GM19438 (cell line): Measurements from ENCODE around the gene ODC1.

Source experiments
- ATAC-seq: cut with Tn5 transposase; IDR thresholded peaks from one replicate; pipeline ENCODE4 v1.9.1; 2021; ENCODE audit warnings: low read depth; ENCODE audit not compliant: unreplicated experiment

ODC1 gene

GRCh38 chr2:10436583-10437110, 11.5 kb downstream of the ODC1 start:
- no peak for ATAC-seq

GRCh38 chr2:10435820-10436204, 12.3 kb downstream of the ODC1 start:
- ATAC-seq, result no peak

DNA sequence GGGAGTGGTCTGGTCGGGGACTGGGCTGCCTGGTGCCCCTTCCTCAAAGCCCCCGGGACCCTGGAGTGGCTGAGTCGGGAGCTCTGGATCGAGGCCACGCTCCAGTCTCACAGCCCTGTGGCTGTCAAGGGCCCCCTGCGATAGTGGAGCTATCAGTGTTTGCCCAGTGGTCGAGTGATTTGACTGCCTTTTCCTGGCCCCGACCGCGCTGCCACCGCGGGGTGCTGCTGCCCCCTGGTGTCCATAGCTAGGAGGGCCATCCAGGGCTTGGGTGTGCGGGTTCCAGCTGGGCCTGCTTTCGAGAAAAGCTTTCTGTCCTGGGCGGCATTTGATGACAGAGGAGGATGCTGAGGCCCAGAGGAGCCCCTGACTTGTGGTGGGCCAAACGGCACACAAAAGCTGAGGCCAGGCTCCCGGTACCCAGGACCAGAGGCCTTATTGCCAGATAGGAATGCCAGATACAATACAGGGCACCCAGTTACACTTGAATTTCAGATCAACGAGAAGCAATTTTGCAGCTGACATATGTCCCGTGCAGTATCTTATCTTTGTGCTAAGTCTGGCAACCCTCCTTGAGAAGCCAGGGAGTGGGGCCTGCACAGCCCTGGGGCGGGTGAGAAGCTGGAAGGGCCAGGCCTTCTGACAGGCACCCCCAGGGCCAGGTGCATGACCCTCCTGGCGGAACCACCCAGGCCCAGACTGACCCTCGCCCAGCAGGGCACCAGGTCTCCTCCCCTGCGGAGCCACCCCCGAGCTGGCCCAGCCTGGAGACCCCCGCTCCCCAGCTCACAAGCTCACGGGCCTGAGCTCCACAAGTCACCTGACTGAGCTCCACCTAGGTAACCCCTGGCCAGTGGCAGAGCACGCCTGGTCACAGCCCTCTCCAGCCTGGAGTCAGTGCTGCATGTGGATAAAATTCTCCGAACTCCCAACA, 13.0 kb downstream of the ODC1 start:
- ATAC-seq, result peak; percentile 64

DNA sequence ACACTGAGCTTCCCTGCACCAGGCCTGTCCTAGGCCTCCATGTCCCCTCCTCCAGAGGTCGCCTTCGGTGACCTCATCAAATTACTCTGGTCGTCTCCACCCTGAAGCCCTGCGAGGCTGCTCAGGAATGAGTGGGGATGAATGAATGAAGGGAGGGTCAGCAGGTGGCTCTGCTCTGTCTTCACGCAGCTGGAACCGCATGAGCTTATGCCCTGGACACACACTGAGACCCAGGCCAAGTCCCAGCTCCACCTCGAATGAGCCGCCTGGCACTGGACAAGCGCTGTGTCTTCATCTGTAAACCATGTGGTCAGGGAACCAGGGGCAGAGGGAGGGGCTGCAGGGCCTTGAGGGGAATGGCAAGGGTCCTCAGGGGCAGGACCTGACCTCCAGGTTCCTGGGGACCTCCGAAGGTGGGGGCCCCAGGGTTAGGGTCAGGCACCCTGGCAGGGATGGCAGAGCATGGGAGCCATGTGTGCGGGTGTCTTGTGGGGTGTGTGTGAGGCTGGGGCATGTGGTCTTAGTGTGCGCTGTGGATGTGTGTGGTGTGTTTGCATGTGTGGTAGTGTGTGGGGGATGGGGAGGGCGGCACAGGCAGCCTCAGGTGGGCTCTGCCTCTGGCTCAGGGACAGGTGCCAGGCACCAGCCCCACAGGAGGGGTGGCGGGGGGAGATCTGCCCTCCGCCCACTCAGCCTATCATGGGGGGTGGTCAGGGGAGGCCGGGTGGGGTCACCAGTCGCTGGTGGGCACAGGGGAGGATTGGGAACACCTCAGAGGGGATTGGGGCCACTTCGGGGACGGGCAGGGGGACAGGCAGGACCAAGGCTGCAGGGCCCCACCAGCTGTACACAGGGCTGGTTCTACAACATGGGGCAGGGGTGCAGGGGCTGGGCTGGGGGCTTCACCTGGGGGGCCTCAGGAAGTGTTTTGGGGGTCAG, 13.9 kb downstream of the ODC1 start:
- ATAC-seq, result no peak

- no peak for ATAC-seq
Measured at GRCh38 chr2:10433264-10433946, 14.7 kb downstream of the ODC1 start.

DNA sequence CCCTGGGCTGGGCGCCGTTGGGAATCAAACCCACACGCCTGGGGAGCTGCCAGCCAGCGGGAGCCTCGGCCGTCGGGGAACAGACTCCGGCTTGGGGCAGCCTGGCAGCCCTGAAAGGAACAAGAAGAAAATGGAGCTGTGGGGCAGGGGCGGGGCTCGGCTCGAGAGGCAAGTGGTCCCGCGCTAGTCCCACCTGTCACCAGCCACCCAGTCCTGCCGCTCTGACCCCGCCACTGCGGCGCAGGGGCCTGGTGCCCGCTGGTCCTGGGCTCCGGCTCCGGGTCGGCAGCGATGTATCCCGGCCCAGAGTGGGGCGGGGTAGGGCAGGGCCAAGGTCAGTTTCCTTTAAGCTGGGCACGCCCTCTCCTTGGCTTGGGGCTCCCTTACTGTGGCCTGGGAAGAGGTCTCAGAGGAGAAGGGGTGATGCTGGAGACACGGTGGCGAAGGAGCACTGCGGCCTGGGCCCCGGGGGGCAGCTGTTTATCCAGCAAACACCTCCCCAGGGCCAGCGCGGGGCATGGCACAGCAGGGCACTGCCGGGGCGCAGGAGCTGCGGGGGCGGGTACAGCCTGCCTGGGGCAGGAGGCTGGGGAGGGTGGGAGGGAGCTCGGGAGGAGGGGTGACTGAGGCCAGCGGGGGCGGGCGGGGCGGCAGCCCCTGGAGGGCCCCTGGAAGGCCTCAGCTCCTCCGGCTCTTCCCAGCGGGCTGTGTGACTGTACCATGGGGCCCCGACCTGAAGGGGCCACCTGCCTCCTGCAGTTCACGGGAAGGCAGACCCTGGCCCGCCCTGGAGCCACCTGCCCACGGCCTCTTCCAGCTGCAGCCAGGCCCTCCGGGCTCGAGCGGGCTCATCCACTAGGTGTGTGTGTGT, 15.6 kb downstream of the ODC1 start:
- peak; percentile 62 for ATAC-seq

GRCh38 chr2:10431797-10432196, 16.3 kb downstream of the ODC1 start:
- ATAC-seq, result no peak

- no peak for ATAC-seq
Measured at GRCh38 chr2:10430886-10431622, 17.1 kb downstream of the ODC1 start.

DNA sequence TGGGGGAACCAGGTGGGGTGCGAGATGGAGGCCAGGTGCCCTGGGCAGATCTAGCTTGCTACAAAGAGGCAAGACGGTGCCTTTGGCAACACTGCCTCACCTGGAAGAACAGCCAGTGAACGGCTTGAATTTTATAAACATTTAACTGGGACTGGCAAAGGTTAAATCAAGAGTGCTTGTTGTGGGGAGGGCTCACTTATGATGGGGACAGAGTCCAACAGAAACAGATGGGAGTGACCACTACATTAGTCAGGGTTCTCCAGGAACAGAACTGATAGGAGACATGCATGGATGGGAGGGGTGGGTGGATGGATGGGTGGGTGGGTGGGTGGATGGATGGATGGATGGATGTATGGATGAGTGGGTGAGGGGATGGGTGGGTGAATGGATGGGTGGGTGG, 19.2 kb downstream of the ODC1 start:
- no peak for ATAC-seq

GRCh38 chr2:10428355-10428754, 19.8 kb downstream of the ODC1 start:
- ATAC-seq, result no peak

- no peak for ATAC-seq
Measured at GRCh38 chr2:10427618-10427949, 20.5 kb downstream of the ODC1 start.

DNA sequence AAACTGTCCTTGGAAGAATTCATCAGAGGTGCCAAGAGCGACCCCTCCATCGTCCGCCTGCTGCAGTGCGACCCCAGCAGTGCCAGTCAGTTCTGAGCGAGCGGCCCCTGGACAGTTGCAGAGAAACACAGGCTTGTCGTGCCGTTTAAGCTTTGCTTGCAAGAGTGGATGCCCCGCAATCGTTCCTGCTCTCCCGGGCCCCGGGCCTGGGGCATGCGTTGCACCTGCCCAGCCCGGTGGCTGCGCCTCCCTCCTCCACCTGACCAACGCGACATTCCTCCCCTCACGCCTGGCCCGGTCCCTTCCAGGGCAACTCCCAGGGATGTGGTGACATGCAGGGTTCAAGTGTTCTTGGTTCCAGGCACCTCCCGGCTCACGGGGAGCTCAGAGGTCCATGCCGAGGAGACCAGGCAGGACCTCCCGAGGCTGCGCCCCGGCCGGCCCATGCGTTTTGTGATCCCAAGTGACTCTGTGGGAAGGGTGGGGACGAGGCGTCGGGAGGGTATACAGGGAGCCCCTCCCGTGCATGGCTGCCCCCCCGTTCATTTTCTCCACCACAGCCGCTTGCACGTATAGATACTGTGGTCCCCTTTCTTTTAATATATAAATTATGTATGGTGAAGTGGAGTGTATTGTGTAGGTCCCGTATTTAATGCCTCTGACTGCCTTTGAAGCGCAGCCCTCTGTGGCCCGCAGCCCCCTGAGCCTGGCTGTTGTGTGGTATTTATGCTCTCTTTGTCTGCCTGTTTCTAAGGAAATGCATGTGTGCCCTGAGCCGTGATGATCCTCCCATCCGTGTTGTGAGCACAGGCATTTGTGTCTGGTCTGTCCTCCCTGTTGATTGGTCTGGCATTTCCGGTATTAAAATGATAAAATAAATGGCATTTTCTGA, 21.2 kb downstream of the ODC1 start:
- no peak for ATAC-seq

DNA sequence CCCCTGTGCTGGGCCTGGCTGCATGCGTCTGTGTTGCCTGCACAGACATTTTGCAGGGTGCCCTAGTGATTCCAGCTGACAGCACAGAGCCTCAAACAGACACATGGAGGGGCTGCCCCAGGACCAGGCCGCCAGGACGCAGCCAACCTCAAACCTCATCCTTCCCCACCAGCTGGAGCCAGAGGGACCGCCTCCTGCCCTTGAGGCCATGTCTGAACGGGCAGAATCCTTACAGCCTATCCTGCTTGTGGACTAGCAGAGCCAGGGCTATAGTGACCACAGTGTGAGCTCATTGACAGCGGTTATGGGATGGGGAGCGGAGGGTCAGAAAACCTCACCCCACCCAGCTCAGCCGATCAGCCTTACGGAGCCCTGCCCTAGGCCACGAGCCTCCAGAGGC, 22.4 kb downstream of the ODC1 start:
- ATAC-seq, result no peak

GRCh38 chr2:10424916-10425505, 23.1 kb downstream of the ODC1 start:
- no peak for ATAC-seq

- ATAC-seq, result no peak
Measured at GRCh38 chr2:10424051-10424450, 24.1 kb downstream of the ODC1 start.

DNA sequence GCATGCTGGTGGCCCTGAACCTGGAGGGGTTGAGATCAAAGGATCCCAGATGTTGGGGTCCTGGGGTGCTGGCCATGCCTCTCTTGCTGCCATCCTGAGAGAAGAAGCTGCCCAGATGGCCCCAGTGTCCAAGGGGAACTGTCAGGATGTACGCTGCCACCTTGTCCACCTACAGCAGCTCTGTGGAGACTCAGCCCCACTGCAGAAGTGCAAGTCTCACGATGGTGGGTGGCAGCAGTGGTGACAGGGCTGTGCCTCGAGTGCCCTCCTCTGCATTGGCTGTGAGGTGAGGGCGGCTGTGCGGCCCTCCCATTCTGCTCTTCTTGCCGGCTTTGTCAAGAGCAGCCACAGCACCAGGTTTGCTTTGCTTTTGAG, 24.7 kb downstream of the ODC1 start:
- ATAC-seq, result no peak

DNA sequence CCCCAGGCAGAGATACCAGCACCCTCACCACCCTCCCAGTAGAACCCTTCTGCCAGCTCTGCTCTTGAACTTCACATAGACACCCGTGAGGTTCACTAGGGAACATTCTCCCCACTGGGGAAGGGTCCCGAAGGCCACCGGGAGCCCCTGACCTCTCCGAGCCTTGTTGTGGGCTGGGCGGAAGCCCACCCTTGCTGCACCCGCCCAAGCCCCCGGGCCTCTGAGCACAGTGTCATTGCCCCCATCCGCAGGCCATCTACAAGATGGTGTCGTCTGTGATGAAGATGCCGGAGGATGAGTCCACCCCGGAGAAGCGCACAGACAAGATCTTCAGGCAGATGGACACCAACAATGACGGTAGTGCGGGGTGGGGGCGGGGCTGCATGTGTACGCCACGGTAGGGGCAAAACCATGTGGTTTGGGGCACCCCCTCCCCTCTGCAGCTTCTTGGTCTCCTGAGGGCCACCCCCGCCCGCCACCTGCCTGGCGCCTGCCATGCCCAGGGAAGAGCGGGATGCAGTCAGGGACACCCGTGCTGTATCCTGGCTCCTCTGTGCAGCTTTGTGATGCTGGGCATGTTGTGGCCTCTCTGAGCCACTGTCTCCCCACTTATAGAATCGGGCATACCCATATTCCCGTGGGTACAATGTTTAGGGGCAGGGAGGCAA, 25.3 kb downstream of the ODC1 start:
- ATAC-seq, result no peak
